Dedifferentiated amniotic fluid mesenchymal stem cell (primary cell): Measurements from ENCODE around the gene RCAN1.

Source experiments
- DNase-seq: peaks from one replicate; pipeline ENCODE4 v3.0.0-alpha.2; 2016; ENCODE audit errors: extremely low spot score

Gene RCAN1

DNA sequence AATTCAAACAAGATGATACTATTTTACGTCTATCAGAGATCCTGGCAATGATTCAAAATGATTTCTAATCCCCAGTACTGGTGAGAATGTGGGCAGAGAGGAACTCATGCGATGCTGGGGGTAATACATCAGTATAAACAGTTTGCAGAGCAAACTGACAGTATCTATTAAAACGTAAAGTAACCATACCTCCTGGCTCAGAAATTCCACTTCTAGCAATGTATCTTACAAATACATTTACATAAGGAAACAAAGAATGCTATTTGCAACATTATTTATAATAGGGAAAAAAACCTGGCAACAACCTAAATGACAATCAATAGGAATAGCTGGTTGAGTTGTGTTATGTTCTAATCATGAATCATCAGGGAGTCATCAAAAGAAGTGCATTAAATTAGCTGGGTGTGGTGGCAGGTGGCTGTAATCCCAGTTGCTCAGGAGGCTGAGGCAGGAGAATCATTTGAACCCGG, 15.9 kb downstream of the RCAN1 start:
- DNase-seq = no peak

DNA sequence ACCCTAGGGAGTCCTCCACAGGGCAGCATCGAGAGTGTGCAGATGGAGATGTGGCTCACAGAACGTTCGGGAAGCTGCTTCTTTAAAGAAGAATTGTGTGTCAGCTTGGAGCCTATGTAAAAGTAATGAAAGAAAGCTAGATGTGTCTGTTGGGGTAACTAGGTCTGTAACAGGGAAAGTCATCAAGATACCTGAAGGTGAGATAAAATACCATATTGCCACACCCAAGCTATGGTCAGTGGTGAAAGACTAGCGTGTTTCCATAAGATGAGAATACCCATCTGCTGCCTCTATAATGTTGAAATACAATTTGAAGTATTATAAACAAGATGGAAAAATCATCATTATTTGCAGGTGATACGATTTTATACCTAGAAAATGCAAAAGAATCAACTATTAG, 17.5 kb downstream of the RCAN1 start:
- DNase-seq = no peak

DNA sequence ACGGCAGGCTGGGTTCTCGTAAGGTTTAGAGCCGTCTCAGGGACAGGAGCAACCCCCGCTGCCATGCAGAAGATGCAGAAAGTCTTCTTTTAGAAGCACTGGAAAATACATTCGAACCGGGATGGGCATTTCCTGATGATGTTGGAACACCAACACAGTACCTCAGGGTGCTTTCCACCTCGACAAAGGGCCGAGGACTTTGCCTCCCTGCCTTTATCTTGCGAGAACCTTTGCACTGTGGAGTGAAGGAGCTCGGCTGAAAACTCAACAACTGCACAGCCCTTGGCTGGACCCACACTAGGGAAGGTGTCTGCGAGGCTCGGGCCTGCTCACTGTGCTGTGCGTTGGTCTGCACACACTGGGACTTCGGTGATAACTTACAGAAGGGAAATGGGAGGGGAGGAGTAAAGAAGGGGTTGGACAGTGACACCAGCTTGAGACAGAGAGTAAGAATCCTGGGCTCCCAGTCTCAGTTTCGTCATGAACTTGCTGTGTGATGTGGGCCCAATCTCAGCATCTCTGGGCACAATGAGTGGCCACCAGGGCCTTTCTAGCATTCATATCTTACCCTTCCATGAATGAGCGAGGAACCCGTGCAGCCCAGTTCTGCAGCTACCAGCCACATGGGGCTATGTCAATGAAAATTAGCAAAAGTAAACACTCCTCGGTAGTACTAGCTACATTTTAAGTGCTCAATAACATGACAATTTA, 18.2 kb downstream of the RCAN1 start:
- no peak for DNase-seq

DNA sequence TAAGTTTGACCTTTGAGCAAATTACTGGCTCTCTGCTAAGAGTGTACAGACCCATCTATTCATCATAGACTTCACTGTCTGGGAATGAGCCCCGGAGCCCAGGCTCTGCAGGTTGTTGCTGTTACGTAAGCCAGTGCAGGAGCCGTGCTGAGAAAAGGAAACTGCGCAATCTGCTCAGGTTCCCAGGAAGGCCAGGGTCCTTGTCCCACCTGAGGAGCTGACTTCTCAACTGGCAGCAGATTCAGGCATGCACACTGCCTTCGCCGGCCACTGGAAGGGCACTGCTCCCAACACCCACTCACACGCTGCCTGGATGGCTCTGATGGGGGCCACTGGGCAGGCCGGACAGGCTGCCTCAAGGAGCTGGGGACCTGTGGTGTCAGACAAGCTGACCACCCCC, 19.5 kb downstream of the RCAN1 start:
- no peak for DNase-seq

DNA sequence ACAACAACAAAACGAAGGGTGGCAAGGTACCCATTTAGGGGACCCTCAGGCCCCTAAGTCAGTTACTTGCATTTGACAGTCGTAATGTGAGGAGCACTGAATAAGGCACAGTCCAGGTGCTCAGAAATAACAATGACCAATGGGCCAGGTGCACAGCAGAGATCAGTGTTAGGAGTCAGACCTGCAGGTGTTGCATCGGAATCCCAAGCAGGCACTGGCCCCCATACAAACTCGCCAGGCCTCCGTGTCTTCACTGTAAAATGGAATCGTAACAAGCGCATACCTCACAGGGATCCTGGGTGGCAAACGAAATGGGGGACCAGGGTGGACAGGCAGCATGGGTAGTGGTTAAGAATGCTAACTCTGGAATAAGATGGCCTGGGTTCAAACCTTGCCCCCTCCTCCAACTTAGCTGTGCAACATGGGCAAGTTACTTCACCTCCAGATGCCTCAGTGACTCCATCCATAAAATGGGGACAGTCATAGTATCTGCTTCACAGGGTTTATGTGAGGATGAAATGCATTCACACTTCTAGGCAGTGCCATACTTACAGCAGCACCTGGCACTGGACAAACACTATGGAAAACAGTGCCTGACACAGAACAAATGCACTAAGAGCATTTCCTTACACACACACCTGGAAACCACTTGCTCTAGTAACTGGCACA, 20.2 kb downstream of the RCAN1 start:
- no peak for DNase-seq

DNA sequence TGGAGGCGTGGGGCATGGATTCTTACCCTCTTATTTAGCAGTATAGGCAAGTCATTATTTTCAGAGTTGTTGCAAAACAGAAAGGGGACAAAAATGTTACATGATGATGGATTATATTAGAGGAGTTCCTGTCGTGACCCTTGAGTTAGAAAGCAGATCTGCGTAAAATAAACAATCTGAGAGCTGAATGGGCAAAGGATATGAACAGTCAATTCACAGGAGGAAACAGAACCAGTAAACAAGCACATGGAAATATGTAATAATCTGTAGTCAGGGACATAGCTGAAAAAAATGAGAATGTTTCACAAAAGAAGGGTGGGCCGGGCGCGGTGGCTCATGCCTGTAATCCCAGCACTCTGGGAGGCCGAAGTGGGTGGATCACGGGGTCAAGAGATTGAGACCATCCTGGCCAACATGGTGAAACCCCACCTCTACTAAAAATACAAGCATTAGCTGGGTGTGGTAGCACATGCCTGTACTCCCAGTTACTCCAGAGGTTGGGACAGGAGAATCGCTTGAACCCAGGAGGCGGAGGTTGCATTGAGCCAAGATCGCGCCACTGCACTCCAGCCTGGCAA, 20.9 kb downstream of the RCAN1 start:
- no peak for DNase-seq

DNA sequence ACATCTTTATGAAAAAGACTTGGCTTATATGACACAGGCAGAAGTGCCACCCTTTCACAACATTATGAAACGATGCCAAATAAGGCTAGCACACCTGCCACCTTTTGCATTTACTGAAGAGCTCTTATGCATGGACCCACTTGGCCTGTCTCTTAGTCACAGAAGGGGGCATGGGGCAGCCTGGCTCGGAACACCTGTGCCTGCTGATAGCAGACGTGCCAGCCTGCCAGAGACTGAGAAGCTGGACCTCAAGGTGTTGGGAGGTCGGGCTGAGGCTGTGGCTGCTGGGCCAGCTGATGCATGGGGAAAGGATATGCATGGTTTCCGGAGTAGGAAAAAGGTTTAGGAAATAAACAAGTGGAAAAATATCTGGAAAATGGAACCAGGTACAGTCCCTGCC, 21.5 kb downstream of the RCAN1 start:
- DNase-seq = no peak

DNA sequence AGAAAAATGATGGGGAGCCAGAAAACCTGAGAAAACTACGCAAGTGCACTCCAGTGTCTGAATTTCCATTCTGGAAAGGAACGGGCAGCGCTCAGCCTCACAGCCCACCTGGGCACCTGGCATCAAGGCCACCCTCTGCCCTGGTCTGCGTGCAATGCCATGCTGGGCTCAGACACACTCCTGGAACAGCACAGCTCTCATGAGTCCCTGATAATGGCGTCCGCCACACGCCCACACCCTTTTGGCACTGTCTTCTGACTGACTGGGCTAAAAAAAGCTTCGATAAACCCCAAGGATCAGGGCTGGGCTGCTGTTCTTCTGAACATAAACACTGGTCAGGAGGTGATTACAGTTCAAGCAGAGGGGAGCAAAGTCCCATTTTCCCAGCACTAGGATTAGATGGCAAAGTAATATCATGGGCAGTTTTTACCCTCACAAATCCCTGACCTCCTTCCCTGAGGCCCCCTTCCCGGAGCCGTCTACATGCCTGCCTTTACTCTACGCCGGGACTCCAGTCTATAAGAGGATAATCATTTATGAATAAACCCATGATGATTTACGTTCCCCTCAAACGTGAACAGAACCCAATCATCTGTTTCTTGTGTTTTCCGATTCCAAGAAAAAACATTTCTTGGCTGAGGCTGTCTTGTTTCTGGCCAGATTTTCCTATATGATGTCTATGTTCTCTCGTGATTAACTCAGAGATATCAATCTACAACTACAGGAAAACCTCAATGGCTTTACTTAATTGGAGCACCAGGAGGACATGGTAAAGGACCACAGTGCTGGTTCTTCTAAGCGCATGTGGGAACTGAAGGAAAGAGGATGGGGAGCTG, 22.6 kb downstream of the RCAN1 start:
- no peak for DNase-seq

DNA sequence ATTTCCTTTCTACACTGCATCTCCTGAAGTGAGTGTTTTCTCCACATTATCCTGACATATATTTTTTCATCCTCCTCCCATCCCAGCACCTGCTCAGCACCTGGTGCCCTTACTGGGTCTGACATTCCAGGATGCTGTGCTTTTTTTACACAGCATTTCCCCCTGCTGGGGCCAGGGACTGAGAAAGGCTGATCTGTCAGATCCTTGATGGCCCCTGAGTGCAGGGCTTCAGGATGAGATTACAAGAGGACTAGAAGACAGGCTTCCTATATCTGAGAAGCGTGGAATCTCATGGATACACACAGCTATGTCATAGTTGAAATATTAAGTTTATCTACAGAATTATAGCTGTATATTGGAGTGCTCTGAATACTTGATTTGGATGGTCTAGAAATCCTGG, 24.4 kb downstream of the RCAN1 start:
- no peak for DNase-seq

DNA sequence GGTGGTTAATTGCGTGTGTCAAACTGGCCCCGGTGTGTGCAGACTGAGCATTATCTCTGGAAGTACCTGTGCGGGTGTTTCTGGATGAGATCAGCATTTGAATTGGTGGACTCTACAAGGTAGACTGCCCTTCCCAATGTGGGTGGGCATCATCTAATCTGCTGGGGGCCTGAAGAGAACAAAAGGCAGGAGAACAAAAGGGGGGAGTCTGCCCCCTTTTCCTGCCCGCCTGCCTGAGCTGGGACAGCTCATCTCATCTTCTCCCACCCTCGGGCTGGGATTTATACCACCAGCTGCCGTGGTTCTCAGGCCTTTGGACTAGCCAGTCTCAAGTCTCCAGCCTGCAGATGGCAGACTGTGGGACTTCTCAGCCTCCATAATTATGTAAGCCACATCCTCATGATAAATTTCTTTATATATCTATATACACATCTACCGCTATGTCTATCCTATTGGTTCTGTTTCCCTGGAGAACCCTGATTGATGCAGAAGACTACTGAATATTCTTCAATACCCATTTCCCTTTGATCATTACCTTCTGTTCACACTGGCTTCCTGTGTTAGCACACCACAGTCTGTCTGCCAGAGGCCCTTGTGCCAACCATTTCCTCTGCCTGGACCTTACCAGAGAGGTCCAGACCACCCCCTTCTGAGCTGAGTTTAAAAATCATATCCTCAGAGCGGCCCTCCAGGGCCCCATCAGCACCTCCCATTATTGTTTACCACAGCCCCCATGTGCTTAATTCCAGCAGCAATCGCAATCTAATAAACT, 25.2 kb downstream of the RCAN1 start:
- DNase-seq = no peak

DNA sequence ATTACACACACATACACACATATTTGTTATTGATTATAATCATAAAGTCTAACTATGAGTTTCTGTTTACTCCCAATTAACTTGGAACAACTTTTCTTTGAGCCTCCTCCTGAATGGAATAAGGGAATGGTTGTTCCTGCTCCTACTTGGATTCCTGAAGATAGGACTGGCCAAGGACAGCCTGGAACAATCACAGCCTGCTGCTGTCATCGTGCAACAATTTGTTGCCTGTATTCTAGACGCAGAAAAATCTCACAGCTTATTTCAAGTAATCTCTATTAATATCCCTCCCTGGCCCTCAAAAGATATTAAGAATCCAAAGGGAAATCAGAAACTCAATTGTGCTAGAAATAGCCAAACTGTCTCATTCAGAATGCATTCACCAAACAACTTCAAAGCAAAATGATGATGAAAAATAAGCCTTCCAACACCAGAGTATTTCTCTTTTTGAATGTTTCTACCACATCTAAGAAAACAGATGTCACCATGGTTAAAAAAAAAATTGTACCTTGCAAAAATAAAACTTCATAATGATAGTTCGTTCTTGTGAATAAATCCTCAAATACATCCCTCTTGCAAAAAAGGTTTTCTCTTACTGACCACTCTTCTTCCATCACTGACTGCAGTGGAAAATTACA, 30.9 kb downstream of the RCAN1 start:
- no peak for DNase-seq

DNA sequence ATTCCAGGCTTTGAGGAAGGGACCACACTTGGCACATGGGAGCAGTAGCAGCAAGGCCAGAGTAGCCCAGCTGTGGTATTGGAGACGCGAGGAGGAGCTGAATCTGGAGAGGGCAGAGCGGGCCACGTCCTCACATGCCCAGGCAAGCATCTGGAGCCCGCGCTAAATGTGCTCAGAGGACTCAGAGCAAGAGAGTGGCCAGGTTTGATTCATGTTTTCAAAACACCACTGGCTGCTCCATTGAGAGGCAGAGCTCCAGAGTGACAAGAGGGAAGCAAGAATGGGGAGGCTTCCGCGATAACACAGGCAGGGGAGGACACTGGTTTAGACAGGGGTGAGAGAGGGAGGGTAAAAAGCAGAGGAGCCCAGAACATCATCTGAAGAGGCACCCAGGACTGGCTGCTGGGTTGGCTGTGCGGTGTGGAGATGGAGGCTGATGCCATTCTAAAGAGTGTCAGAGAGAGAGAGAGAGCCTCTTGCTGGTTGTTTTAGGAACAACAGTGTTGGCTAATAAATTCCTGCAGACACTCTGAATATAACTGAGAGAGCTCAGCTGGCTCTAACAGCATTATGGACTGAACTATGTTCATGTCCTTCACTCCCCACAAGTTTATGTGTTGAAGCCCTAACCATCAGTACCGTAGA, 32.3 kb downstream of the RCAN1 start:
- peak; percentile 41 for DNase-seq

DNA sequence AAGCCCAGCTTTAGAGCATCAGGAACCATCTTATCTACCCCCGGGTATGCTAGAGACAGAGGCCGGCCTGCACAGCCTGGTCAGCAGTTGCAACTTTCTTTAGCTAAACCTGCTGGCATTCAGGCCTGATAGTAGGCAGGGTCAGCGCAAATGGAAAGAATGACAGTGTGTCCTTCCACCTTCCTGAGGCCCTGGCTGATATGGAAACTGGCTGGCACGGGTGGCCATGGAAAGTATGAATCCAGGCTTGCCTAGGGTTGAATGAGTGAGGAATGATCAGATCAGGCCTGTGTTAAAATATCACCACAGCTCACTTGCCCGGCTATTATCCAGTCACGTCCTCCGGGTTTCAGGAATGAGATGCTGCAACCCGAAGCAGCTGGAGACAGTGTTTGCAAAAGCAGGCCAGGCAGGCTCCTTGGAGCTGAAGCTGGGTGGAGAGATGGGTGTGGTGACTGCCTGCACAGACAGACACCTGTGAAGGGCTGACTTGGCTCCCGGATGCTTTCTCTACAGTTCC, 34.7 kb downstream of the RCAN1 start:
- DNase-seq = no peak

DNA sequence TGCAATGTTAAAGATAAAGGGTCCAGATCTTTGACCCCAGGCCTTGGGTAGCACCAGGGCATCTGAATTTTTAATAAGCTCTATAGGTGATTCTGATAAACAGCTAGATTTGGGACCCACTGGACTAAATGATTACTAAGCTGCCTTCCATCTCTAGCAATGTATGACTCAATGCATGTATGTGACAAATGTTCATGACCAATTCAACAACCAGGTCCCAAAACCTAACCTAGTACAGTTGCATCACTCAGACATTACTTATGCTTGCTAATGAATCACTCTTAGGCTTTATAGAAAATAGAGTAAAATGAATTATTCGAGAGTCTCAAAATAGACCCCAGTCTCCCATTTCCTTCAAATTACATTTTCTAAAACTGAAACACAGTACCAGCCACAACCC, 35.5 kb downstream of the RCAN1 start:
- DNase-seq = peak; percentile 38

DNA sequence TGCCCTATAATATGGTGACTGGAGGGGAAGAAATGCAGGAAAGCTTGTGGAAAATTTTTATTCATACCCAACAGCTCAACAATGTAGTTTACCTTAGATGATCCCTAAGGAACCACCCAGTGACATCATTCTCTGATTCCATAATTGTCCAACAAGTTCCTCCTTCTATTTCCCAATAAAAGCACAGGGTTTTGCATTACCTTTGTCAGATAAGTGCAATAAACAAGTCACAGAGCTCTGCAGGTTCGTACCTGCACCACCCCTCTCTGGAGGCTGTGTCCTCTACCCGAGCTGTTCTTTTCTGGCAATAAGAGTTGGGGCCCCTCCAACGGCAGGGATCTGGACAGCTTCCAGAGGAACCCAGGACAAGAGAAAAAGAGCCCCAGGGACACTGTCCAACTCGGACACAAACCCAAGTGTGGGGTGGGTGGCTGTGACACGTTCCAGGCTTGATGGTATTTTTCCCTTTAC, 38.8 kb downstream of the RCAN1 start:
- DNase-seq = no peak

DNA sequence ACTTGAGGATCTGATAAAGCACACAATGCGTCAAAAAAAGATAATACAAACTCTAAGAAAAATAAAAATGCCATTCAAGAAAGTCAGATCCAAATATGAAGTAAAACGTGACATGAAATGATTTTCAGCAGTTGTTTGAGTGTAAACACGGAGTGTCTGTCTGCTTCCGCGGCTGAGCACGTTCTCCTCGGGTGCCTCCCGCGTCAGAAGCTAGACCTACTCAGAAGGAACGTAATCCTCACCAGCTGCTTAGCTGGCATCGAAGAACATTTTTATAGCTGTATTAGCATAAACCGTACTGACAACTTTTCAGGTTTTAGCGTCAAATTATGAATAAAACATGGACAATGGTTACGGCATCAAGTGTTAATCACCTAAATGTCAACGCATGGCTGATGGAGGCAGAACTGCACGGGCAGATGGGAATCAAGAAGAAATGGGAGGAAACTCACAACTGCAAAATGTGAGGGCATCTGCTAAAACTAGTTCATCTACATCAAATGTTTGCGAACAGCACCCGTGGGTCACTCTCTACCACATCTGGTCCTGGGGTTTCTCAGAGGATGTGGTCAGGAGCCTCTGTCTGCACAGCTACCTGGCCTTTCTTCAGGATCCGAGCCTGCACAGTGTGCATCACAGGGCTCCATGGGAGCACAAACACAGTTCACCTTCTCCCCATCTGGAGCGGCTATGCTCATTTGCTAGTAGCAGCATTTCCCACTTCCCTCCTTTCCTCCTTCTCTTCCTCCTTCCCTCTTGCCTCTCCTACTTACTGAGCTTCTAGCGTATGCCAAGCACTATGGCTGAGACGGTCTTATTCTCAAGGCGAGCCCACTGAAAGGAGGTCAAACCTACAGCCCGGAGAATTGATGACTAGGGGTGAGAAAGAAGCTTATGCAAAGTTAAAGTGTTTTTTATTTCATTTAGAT, 40.0 kb downstream of the RCAN1 start:
- DNase-seq = no peak

DNA sequence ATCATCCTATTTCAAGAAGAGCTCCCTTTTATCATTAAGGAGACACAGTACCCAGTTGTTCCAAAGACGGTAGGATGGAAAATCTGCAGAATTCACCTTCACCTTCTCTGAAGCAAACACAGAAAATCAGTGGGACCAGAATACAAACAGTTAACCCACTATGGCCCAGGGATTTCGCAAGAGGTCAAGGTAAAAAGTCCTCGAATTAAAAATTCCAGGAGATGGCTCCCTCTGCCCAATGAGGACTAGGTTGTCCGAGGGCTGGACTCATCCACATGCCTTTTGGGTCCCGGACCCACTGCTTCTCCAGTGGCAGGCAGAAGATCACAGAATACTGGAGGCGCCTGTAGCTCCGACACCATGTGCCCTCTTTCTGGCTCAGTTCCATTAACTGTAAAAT, 42.9 kb downstream of the RCAN1 start:
- no peak for DNase-seq

DNA sequence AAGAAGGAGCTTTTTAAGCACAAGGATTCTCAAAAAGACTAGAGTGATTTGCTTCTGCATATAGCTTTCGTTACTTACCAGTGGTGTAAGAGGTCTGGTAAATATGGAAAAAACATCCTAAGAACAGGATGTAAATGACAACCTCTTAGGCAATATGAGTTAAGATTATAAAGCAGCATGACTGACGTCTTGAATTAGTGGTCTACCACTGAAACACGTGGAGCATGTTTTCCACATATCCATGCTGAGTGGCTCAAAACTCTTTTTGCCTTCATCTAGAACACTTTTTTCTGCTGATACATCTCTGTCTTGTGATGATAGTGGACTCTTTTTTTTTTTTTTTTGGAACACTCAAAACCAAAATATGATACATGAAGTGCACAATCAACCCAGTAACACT, 44.6 kb downstream of the RCAN1 start:
- no peak for DNase-seq

DNA sequence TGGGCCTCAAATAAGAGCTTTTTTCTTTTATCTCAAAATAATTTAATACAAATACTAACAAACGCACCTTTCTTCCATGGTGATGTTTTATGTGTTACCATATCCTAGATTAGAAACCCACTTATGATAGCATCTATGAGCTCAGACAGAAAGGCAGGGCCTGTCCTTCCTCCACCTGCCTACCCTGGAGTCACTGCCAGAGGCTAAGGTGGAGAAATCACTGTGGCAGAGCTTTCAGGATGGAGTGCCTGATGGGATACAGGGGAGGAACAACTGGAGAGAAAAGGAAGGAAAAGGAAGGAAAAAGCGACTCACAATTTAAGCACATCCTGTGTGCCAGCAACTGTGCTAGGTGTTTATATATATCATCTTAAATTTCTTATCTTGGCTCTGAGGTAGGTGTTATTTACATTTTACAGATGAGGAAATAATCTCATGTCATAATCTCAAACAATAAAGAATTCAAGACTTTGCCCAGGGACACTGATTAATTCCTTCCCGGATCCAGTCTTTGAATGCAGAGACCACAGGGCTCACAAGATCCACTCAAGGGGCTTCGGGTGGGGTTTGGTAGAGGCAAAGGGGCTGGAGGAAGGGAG, 45.4 kb downstream of the RCAN1 start:
- DNase-seq = no peak
